Esophagus muscularis mucosa (tissue), 4 donors: ENCODE data around the gene PDGFB. TPM values are rescaled to one million over a fixed set of nuclear protein-coding genes. Genes with fewer than 3 reads are reported as not detected.

Experiments used
- DNase-seq: peaks from one replicate; pipeline ENCODE4 v3.0.0-alpha.2; 2017; ENCODE audit errors: extremely low spot score
- H3K27ac ChIP-seq, 4 donors: fragments of 200-600 bp; sonication (generic); replicated peaks in 1 of 4; 1 replicate in 3 of 4; 2 replicates in 1 of 4; pipeline ENCODE4 v1.5.1; 2016 to 2019; ENCODE audit warnings: mild to moderate bottlenecking in 1 of 4
- H3K27me3 ChIP-seq, 4 donors: fragments of 200-600 bp; sonication (generic); one replicate each; pipeline versions ENCODE4 v1.5.1 to v1.6.0; 2016 to 2019
- H3K36me3 ChIP-seq, 4 donors: fragments of 200-600 bp; sonication (generic); one replicate each; pipeline ENCODE4 v1.5.1; 2016 to 2019
- H3K4me1 ChIP-seq, 4 donors: fragments of 200-600 bp; sonication (generic); one replicate each; pipeline ENCODE4 v1.5.1; 2016 to 2019
- H3K4me3 ChIP-seq, 4 donors: fragments of 200-600 bp; sonication (generic); 1 replicate in 2 of 4; 2 replicates in 2 of 4; pipeline ENCODE4 v1.5.1; 2016 to 2019; ENCODE audit warnings: mild to moderate bottlenecking in 4 of 4, moderate library complexity in 1 of 4
- H3K9me3 ChIP-seq, 4 donors: fragments of 200-600 bp; sonication (generic); 1 replicate in 3 of 4; 2 replicates in 1 of 4; pipeline ENCODE4 v1.5.1; 2016 to 2019
- CTCF ChIP-seq, 3 experiments: fragments of 200-600 bp in 2 of 3; fragments of 450-650 bp in 1 of 3; sonication (generic) in 2 of 3; IDR thresholded peaks; one replicate each; pipeline ENCODE4 v1.5.1; 2017 to 2019; ENCODE audit warnings: antibody characterized with exemption in 3 of 3, mild to moderate bottlenecking in 2 of 3, moderate library complexity in 1 of 3
- EP300 ChIP-seq: sonication (generic); formaldehyde crosslinking; IDR thresholded peaks from one replicate; pipeline ENCODE4 v1.6.1; 2017; ENCODE audit warnings: antibody characterized with exemption
- POLR2A ChIP-seq: fragments of 450-650 bp; IDR thresholded peaks from one replicate; pipeline ENCODE4 v1.6.1; 2017; ENCODE audit warnings: antibody characterized with exemption, moderate library complexity, mild to moderate bottlenecking, low read depth
- POLR2AphosphoS5 ChIP-seq, 2 donors: sonication (generic); formaldehyde crosslinking; IDR thresholded peaks; one replicate each; pipeline ENCODE4 v1.6.1; 2017; ENCODE audit warnings: antibody characterized with exemption in 2 of 2
- WGBS: methylation state at CpG from one replicate; pipeline ENCODE4 v1.1.5; 2018; 5-methylcytosine and 5-hydroxymethylcytosine counted together
- intact Hi-C: fragments of 100-400 bp; cut with DNase I; formaldehyde crosslinking; loops from one replicate; pipeline ENCODE4 v1.15.1; 2023
- total RNA-seq, 4 donors: library from RNA; depleted of rRNA; stranded (reverse); fragments of >200 nt; gene quantifications; one replicate each; pipeline versions ENCODE4 v1.1.0 to v1.2.1, GENCODE V29; 2016

PDGFB gene
- total RNA-seq, 4 donors from 2014 or later, result 12.3 to 25.4 (median 18.8) TPM

- Histone ChIP-seq H3K9me3 (no peaks in the 10 kb centered on the region), H3K27me3 (no peaks in the 10 kb centered on the region), H3K4me3 (no peak overlapping the region), H3K27ac (no peak overlapping the region), H3K4me1 (peaks cover 0 to 5% (median 2%) of the 10 kb centered on the region in 4 donors), H3K36me3 (no peaks in the 10 kb centered on the region)
- intact Hi-C loops, result no loop called here
- no peak for DNase-seq
- 75% methylated on average over 7 of the region's 7 CpGs for WGBS
- TF ChIP-seq POLR2A, result no peak
- TF ChIP-seq EP300, result no peak
- TF ChIP-seq POLR2AphosphoS5 (IDR thresholded peaks at IDR 0.05), result no peak
- no peak for TF ChIP-seq CTCF (IDR thresholded peaks at IDR 0.05)
Measured at GRCh38 chr22:39268645-39269044, 23.9 kb upstream of the PDGFB start.

- H3K9me3 ChIP-seq, result no peaks in the 10 kb centered on the region
- DNase-seq, result no peak
- no peaks in the 10 kb centered on the region for H3K27me3 ChIP-seq
- no peak overlapping the region for H3K4me3 ChIP-seq
- H3K27ac ChIP-seq, result no peak overlapping the region
- intact Hi-C loops, result no loop called here
- no peaks in the 10 kb centered on the region for H3K36me3 ChIP-seq
- peaks cover 0 to 5% (median 2%) of the 10 kb centered on the region in 4 donors for H3K4me1 ChIP-seq
- no peak for TF ChIP-seq EP300
- TF ChIP-seq POLR2AphosphoS5 (IDR thresholded peaks at IDR 0.05), result no peak
- TF ChIP-seq POLR2A, result no peak
- no peak for TF ChIP-seq CTCF (IDR thresholded peaks at IDR 0.05)
- 97% methylated on average over 8 of the region's 8 CpGs for WGBS
Measured at GRCh38 chr22:39267974-39268373, 23.2 kb upstream of the PDGFB start.

- Histone ChIP-seq H3K4me1 (peaks cover 0 to 5% (median 2%) of the 10 kb centered on the region in 4 donors), H3K27ac (peak overlapping the region in 2 of 4 donors; percentile 28 to 46), H3K4me3 (no peak overlapping the region), H3K9me3 (peaks cover 0 to 11% (median 8%) of the 10 kb centered on the region in 4 donors), H3K27me3 (no peaks in the 10 kb centered on the region), H3K36me3 (no peaks in the 10 kb centered on the region)
- no peak for DNase-seq
- intact Hi-C loops, result no loop called here
- 66% methylated on average over 12 of the region's 12 CpGs for WGBS
- TF ChIP-seq POLR2AphosphoS5 (IDR thresholded peaks at IDR 0.05) (peak in 1 of 2 donors; percentile 29), CTCF (IDR thresholded peaks at IDR 0.05) (no peak)
Measured at GRCh38 chr22:39266398-39267030, 21.7 kb upstream of the PDGFB start.

- intact Hi-C loops, result no loop called here
- H3K36me3 ChIP-seq, result no peaks in the 10 kb centered on the region
- no peak for DNase-seq
- H3K4me3 ChIP-seq, result no peak overlapping the region
- no peak for TF ChIP-seq POLR2AphosphoS5 (IDR thresholded peaks at IDR 0.05)
- peaks cover 0 to 5% (median 2%) of the 10 kb centered on the region in 4 donors for H3K4me1 ChIP-seq
- H3K27ac ChIP-seq, result peak overlapping the region in 1 of 4 donors; percentile 26
- H3K9me3 ChIP-seq, result peaks cover 0 to 19% (median 13%) of the 10 kb centered on the region in 4 donors
- H3K27me3 ChIP-seq, result no peaks in the 10 kb centered on the region
- WGBS, result 86% methylated on average over 12 of the region's 23 CpGs
Measured at GRCh38 chr22:39265143-39265886, 20.5 kb upstream of the PDGFB start.

- Histone ChIP-seq H3K36me3 (no peaks in the 10 kb centered on the region), H3K4me3 (no peak overlapping the region), H3K27me3 (no peaks in the 10 kb centered on the region), H3K4me1 (peaks cover 0 to 4% (median under 1%) of the 10 kb centered on the region in 4 donors), H3K27ac (peak overlapping the region in 1 of 4 donors; percentile 26), H3K9me3 (peaks cover 0 to 19% (median 13%) of the 10 kb centered on the region in 4 donors)
- 68% methylated on average over 13 of the region's 13 CpGs for WGBS
- no peak for DNase-seq
- TF ChIP-seq CTCF (IDR thresholded peaks at IDR 0.05), result no peak
- no peak for TF ChIP-seq POLR2A
- no peak for TF ChIP-seq EP300
- TF ChIP-seq POLR2AphosphoS5 (IDR thresholded peaks at IDR 0.05), result peak in 1 of 2 donors; percentile 15
- intact Hi-C loops, result no loop called here
Measured at GRCh38 chr22:39264349-39265038, 19.7 kb upstream of the PDGFB start.
